GM23338 (cell line): ENCODE data around the gene TJP2. TPM values are rescaled to one million over a fixed set of nuclear protein-coding genes. Genes with fewer than 3 reads are reported as not detected.

Experiments used
- ATAC-seq: fragments of 200-7000 bp; cut with Tn5 transposase; 3 replicates; pipeline ENCODE4 v1.9.1; 2020
- DNase-seq: peaks from one replicate; pipeline ENCODE4 v3.0.0-alpha.2; 2015; ENCODE audit warnings: low spot score
- H2AFZ ChIP-seq: fragments of 200-600 bp; sonication (generic); 2 replicates; pipeline ENCODE4 v1.8.0; 2016; ENCODE audit warnings: antibody characterized with exemption, mild to moderate bottlenecking, moderate library complexity
- H3F3A ChIP-seq: fragments of 200-600 bp; sonication (generic); replicated peaks from 2 replicates; pipeline ENCODE4 v1.8.0; 2017; ENCODE audit warnings: antibody characterized with exemption, mixed run types, low read depth
- H3K27ac ChIP-seq: fragments of 200-600 bp; sonication (generic); 2 replicates; pipeline ENCODE4 v1.6.1; 2016; ENCODE audit warnings: low read depth
- H3K27me3 ChIP-seq: fragments of 200-600 bp; sonication (generic); 2 replicates; pipeline ENCODE4 v1.8.0; 2016; ENCODE audit warnings: mild to moderate bottlenecking, mixed run types, moderate library complexity; ENCODE audit not compliant: insufficient read depth
- H3K36me3 ChIP-seq: fragments of 200-600 bp; sonication (generic); 2 replicates; pipeline ENCODE4 v1.8.0; 2016; ENCODE audit warnings: mild to moderate bottlenecking; ENCODE audit not compliant: insufficient read depth
- H3K4me1 ChIP-seq: fragments of 200-600 bp; sonication (generic); 2 replicates; pipeline ENCODE4 v1.8.0; 2016; ENCODE audit warnings: mild to moderate bottlenecking, moderate library complexity; ENCODE audit not compliant: insufficient read depth
- H3K4me2 ChIP-seq: fragments of 200-600 bp; sonication (generic); 2 replicates; pipeline ENCODE4 v1.7.1; 2017; ENCODE audit warnings: mixed run types
- H3K4me3 ChIP-seq: fragments of 200-600 bp; sonication (generic); 2 replicates; pipeline ENCODE4 v1.6.1; 2016; ENCODE audit warnings: mixed run types
- H3K79me2 ChIP-seq: fragments of 200-600 bp; sonication (generic); replicated peaks from 2 replicates; pipeline ENCODE4 v1.8.0; 2017; ENCODE audit warnings: mild to moderate bottlenecking; ENCODE audit not compliant: insufficient read depth
- H3K9me2 ChIP-seq: fragments of 200-600 bp; sonication (generic); 2 replicates; pipeline ENCODE4 v1.8.0; 2017; ENCODE audit not compliant: insufficient read depth
- H4K20me1 ChIP-seq: fragments of 200-600 bp; sonication (generic); replicated peaks from 2 replicates; pipeline ENCODE4 v1.8.0; 2017; ENCODE audit warnings: mild to moderate bottlenecking; ENCODE audit not compliant: insufficient read depth
- H3K27ac Mint-ChIP-seq: 2 replicates; pipeline ENCODE4 v1.8.0; 2020; ENCODE audit warnings: inconsistent platforms, mild to moderate bottlenecking, moderate library complexity, mixed read lengths
- H3K27me3 Mint-ChIP-seq: 3 replicates; pipeline ENCODE4 v1.8.0; 2022; ENCODE audit warnings: low read depth, mild to moderate bottlenecking, moderate library complexity, mixed read lengths, inconsistent platforms; ENCODE audit not compliant: insufficient read depth, poor library complexity
- H3K36me3 Mint-ChIP-seq: 3 replicates; pipeline ENCODE4 v1.8.0; 2021; ENCODE audit warnings: low read depth, mild to moderate bottlenecking, inconsistent platforms, moderate library complexity, mixed read lengths
- H3K4me1 Mint-ChIP-seq: 3 replicates; pipeline ENCODE4 v1.8.0; 2020; ENCODE audit warnings: mild to moderate bottlenecking, inconsistent platforms, mixed read lengths
- H3K4me3 Mint-ChIP-seq: 3 replicates; pipeline ENCODE4 v1.8.0; 2021; ENCODE audit warnings: moderate library complexity, mild to moderate bottlenecking, inconsistent platforms, mixed read lengths
- H3K9me3 Mint-ChIP-seq: 3 replicates; pipeline ENCODE4 v1.8.0; 2020; ENCODE audit warnings: moderate library complexity, mild to moderate bottlenecking, inconsistent platforms, mixed read lengths
- CREB1 ChIP-seq: fragments of 250-450 bp; sonication (Bioruptor Pico); IDR thresholded peaks from 2 replicates; pipeline ENCODE4 v1.5.0; 2020; ENCODE audit warnings: low read depth, mild to moderate bottlenecking, moderate library complexity
- CTCF ChIP-seq, 2 experiments: fragments of 200-600 bp in 1 of 2; sonication (generic) in 1 of 2; conservative IDR thresholded peaks; 2 replicates each; pipeline versions ENCODE4 v1.5.1 to v1.6.1; 2016 to 2017; ENCODE audit warnings: antibody characterized with exemption in 2 of 2, low read depth in 2 of 2, mild to moderate bottlenecking in 2 of 2, moderate library complexity in 1 of 2
- ETS1 ChIP-seq: IDR thresholded peaks from 2 replicates; pipeline ENCODE4 v1.6.1; 2016; ENCODE audit warnings: antibody characterized with exemption
- EZH2 ChIP-seq: fragments of 200-600 bp; sonication (generic); IDR thresholded peaks from one replicate; pipeline ENCODE4 v1.8.0; 2017; ENCODE audit warnings: antibody characterized with exemption, mild to moderate bottlenecking, low read depth; ENCODE audit not compliant: unreplicated experiment
- JUNB ChIP-seq: IDR thresholded peaks from one replicate; pipeline ENCODE4 v1.6.1; 2016; ENCODE audit warnings: antibody characterized with exemption; ENCODE audit not compliant: unreplicated experiment
- NANOG ChIP-seq: IDR thresholded peaks from 2 replicates; pipeline ENCODE4 v1.6.1; 2016; ENCODE audit warnings: antibody characterized with exemption, borderline replicate concordance
- POLR2AphosphoS5 ChIP-seq: IDR thresholded peaks from 2 replicates; pipeline ENCODE4 v1.6.1; 2016; ENCODE audit warnings: antibody characterized with exemption, low read depth
- REST ChIP-seq: IDR thresholded peaks from one replicate; pipeline ENCODE4 v1.6.1; 2018; ENCODE audit warnings: antibody characterized with exemption; ENCODE audit not compliant: unreplicated experiment
- STAT1 ChIP-seq: IDR thresholded peaks from one replicate; pipeline ENCODE4 v1.6.1; 2016; ENCODE audit warnings: antibody characterized with exemption; ENCODE audit not compliant: unreplicated experiment
- ZNF114 ChIP-seq: fragments of 250-450 bp; sonication (Bioruptor Pico); IDR thresholded peaks from 2 replicates; pipeline ENCODE4 v1.5.0; 2020; ENCODE audit warnings: mild to moderate bottlenecking, moderate library complexity
- ZNF331 ChIP-seq: fragments of 250-450 bp; sonication (Bioruptor Pico); IDR thresholded peaks from 2 replicates; pipeline ENCODE4 v1.5.0; 2020; ENCODE audit warnings: low read depth, mild to moderate bottlenecking, moderate library complexity
- polyA plus RNA-seq: library from polyadenylated mRNA; unstranded; fragments of >200 nt; fragmentation: Nextera tagmentation; extraction: Ambion mirVana; gene quantifications from 2 replicates; pipeline ENCODE4 v1.2.1, GENCODE V29; 2016
- total RNA-seq: library from RNA; depleted of rRNA; stranded (reverse); fragments of >200 nt; shearing (Covaris generic); gene quantifications from 2 replicates; pipeline ENCODE4 v1.2.3, GENCODE V29; 2014

The TJP2 gene
- total and polyA plus RNA-seq, 2 experiments from 2014 or later = 37.6 to 234 TPM

- no peak for TF ChIP-seq ETS1
- TF ChIP-seq JUNB = no peak
- no peak for TF ChIP-seq EZH2
- no peak for TF ChIP-seq CREB1 (CRISPR knock-in tag)
- no peak for TF ChIP-seq ZNF331 (CRISPR knock-in tag)
- no peak for TF ChIP-seq NANOG
- no peak for TF ChIP-seq ZNF114 (CRISPR knock-in tag)
These were observed 34.5 kb upstream of the TJP2 start (continued) for GRCh38 chr9:69139596-69139995.

GRCh38 chr9:69140123-69140735 lies 33.8 kb upstream of the TJP2 start:
- Histone ChIP-seq H3K36me3 (peaks cover 8% of the 10 kb centered on the region; the same call in 1 of the 2 replicates), H4K20me1 (peaks cover 26% of the 10 kb centered on the region; the same call in 1 of the 2 replicates), H3F3A (no peaks in the 10 kb centered on the region), H3K27me3 (no peaks in the 10 kb centered on the region), H3K4me1 (peaks cover 12% of the 10 kb centered on the region), H3K27ac (0 out of 2 replicates have a peak overlapping the region, but pooled peaks have one; percentile 65), H3K9me2 (no peaks in the 10 kb centered on the region), H3K4me2 (no peak overlapping the region), H2AFZ (no peak overlapping the region), H3K4me3 (no peak overlapping the region), H3K79me2 (peaks cover 98% of the 10 kb centered on the region)
- no peak for ATAC-seq
- DNase-seq = no peak
- Mint-ChIP-seq H3K4me1 (peaks cover 15% of the 10 kb centered on the region), H3K4me3 (no peak overlapping the region), H3K27ac (no peak overlapping the region), H3K27me3 (no peaks in the 10 kb centered on the region), H3K9me3 (no peaks in the 10 kb centered on the region), H3K36me3 (peaks cover 19% of the 10 kb centered on the region)
- TF ChIP-seq STAT1 (no peak), ZNF114 (CRISPR knock-in tag) (no peak), JUNB (no peak), ETS1 (no peak), CTCF (conservative IDR thresholded peaks at IDR 0.05; ENCODE audit: low read depth in 2 of 2) (no peak), CREB1 (CRISPR knock-in tag) (no peak), REST (no peak), POLR2AphosphoS5 (no peak)
